H1 (cell line): Measurements from ENCODE around the gene IGFBP4. TPM values are rescaled to one million over a fixed set of nuclear protein-coding genes. Genes with fewer than 3 reads are reported as not detected.

Experiments
- CTCF ChIA-PET: fragments of 300-600 bp; sonication (Branson Sonifier 250); formaldehyde crosslinking; loops from one replicate; lab custom pipeline; 2021; ENCODE audit not compliant: partially characterized antibody; lab: Charles Lee
- POLR2A ChIA-PET: fragments of 300-600 bp; sonication (Branson Sonifier 250); formaldehyde crosslinking; loops from one replicate; lab custom pipeline; 2021; ENCODE audit warnings: inconsistent platforms; ENCODE audit not compliant: partially characterized antibody; lab: Charles Lee
- DNase-seq, 2 experiments: peaks; one replicate each; pipeline versions ENCODE4 v3.0.0 to v3.0.0-alpha.2; 2010 to 2022; ENCODE audit warnings: low spot score in 2 of 2, low read depth in 1 of 2, mixed read lengths in 1 of 2
- FAIRE-seq: peaks from 2 replicates; lab custom pipeline; 2011; peaks lifted over from hg19 to GRCh38; lab: Jason Lieb, UNC
- H2AFZ ChIP-seq: 2 replicates; pipeline ENCODE4 v1.8.1; 2012; ENCODE audit warnings: low read length, inconsistent platforms
- H2AK5ac ChIP-seq: 2 replicates; pipeline ENCODE4 v1.6.1; 2013; ENCODE audit warnings: low read depth, low read length
- H2BK120ac ChIP-seq: replicated peaks from 2 replicates; pipeline ENCODE3; 2013; ENCODE audit warnings: low read depth, low read length, inconsistent platforms
- H2BK12ac ChIP-seq: 2 replicates; pipeline ENCODE4 v1.6.1; 2013; ENCODE audit warnings: low read depth, low read length
- H2BK15ac ChIP-seq: 2 replicates; pipeline ENCODE4 v1.6.1; 2013; ENCODE audit warnings: low read length
- H2BK20ac ChIP-seq: 2 replicates; pipeline ENCODE4 v1.6.1; 2013; ENCODE audit warnings: low read length
- H2BK5ac ChIP-seq: 2 replicates; pipeline ENCODE4 v1.6.1; 2013; ENCODE audit warnings: low read depth, low read length
- H3K14ac ChIP-seq: 2 replicates; pipeline ENCODE4 v1.6.1; 2013; ENCODE audit warnings: inconsistent platforms; ENCODE audit not compliant: insufficient read length
- H3K18ac ChIP-seq: 2 replicates; pipeline ENCODE4 v1.6.1; 2013; ENCODE audit warnings: low read length; ENCODE audit errors: extremely low read depth
- H3K23ac ChIP-seq: 2 replicates; pipeline ENCODE4 v1.6.1; 2013; ENCODE audit warnings: inconsistent platforms; ENCODE audit not compliant: insufficient read length
- H3K23me2 ChIP-seq: 2 replicates; pipeline ENCODE4 v1.6.1; 2013; ENCODE audit warnings: low read depth, low read length
- H3K27ac ChIP-seq: 2 replicates; pipeline ENCODE4 v1.6.1; 2011; ENCODE audit warnings: low read depth, low read length, inconsistent platforms
- H3K27me3 ChIP-seq, 4 experiments: replicated peaks in 1 of 4; 1 replicate in 1 of 4; 2 replicates in 3 of 4; pipeline versions ENCODE4 v1.6.1 to v1.8.1; 2011 to 2013; ENCODE audit warnings: low read length in 3 of 4, mild to moderate bottlenecking in 3 of 4, inconsistent platforms in 2 of 4, mixed read lengths in 2 of 4, moderate library complexity in 1 of 4; ENCODE audit not compliant: control insufficient read depth in 3 of 4, insufficient read depth in 3 of 4; ENCODE audit errors: extremely low read depth in 1 of 4
- H3K36me3 ChIP-seq, 4 experiments: 2 replicates each; pipeline versions ENCODE4 v1.6.1 to v1.8.1; 2011 to 2013; ENCODE audit warnings: mild to moderate bottlenecking in 4 of 4, low read length in 3 of 4, moderate library complexity in 2 of 4, control low read depth in 1 of 4, inconsistent platforms in 1 of 4; ENCODE audit not compliant: insufficient read depth in 4 of 4, control insufficient read depth in 2 of 4
- H3K4ac ChIP-seq: replicated peaks from 2 replicates; pipeline ENCODE3; 2013; ENCODE audit warnings: low read length, low read depth, mixed read lengths, inconsistent platforms; ENCODE audit not compliant: insufficient read length
- H3K4me1 ChIP-seq, 4 experiments: replicated peaks in 1 of 4; 1 replicate in 1 of 4; 2 replicates in 3 of 4; pipeline versions ENCODE4 v1.6.1 to v1.8.1; 2011 to 2013; ENCODE audit warnings: low read length in 3 of 4, inconsistent platforms in 2 of 4, mixed read lengths in 1 of 4; ENCODE audit not compliant: insufficient read depth in 4 of 4, control insufficient read depth in 3 of 4
- H3K4me2 ChIP-seq, 2 experiments: 2 replicates each; pipeline versions ENCODE4 v1.6.1 to v1.8.1; 2011 to 2013; ENCODE audit warnings: low read depth in 2 of 2, low read length in 2 of 2, control low read depth in 1 of 2, inconsistent platforms in 1 of 2, mild to moderate bottlenecking in 1 of 2; ENCODE audit not compliant: insufficient read depth in 1 of 2
- H3K4me3 ChIP-seq, 4 experiments: fragments of 200-600, 300-600 bp in 1 of 4; sonication (generic), shearing (Covaris generic), sonication (Bioruptor Twin) in 1 of 4; 2 replicates each; pipeline versions ENCODE4 v1.5.1 to v1.8.1; 2011 to 2016; ENCODE audit warnings: low read length in 4 of 4, low read depth in 3 of 4, control low read depth in 2 of 4, inconsistent platforms in 2 of 4, mild to moderate bottlenecking in 2 of 4, mixed read lengths in 1 of 4, moderate library complexity in 1 of 4; ENCODE audit not compliant: insufficient read depth in 2 of 4; ENCODE audit errors: extremely low read depth in 1 of 4
- H3K56ac ChIP-seq: replicated peaks from 2 replicates; pipeline ENCODE3; 2013; ENCODE audit warnings: low read depth, mild to moderate bottlenecking, mixed read lengths, low read length, inconsistent platforms; ENCODE audit not compliant: insufficient read length
- H3K79me1 ChIP-seq: 2 replicates; pipeline ENCODE4 v1.6.1; 2013; ENCODE audit warnings: low read depth, low read length, control low read depth
- H3K79me2 ChIP-seq, 2 experiments: 2 replicates each; pipeline versions ENCODE4 v1.6.1 to v1.8.1; 2012 to 2013; ENCODE audit warnings: low read length in 2 of 2, mild to moderate bottlenecking in 2 of 2, inconsistent platforms in 1 of 2; ENCODE audit not compliant: insufficient read depth in 2 of 2, control insufficient read depth in 1 of 2
- H3K9ac ChIP-seq, 4 experiments: replicated peaks in 1 of 4; 1 replicate in 1 of 4; 2 replicates in 3 of 4; pipeline versions ENCODE4 v1.6.1 to v1.8.1; 2011 to 2013; ENCODE audit warnings: low read depth in 3 of 4, low read length in 3 of 4, control low read depth in 2 of 4, mild to moderate bottlenecking in 2 of 4, moderate library complexity in 2 of 4, inconsistent platforms in 1 of 4; ENCODE audit errors: extremely low read depth in 1 of 4
- H3K9me3 ChIP-seq, 2 experiments: 2 replicates each; pipeline versions ENCODE4 v1.6.1 to v1.8.1; 2012 to 2013; ENCODE audit warnings: mild to moderate bottlenecking in 2 of 2, moderate library complexity in 2 of 2, control low read depth in 1 of 2, inconsistent platforms in 1 of 2, low read depth in 1 of 2, low read length in 1 of 2, mixed read lengths in 1 of 2; ENCODE audit not compliant: insufficient read depth in 2 of 2
- H4K20me1 ChIP-seq, 2 experiments: replicated peaks in 1 of 2; 2 replicates each; pipeline versions ENCODE3 to v1.8.1; 2011 to 2013; ENCODE audit warnings: inconsistent platforms in 2 of 2, low read length in 2 of 2, mild to moderate bottlenecking in 1 of 2; ENCODE audit not compliant: insufficient read depth in 2 of 2, control insufficient read depth in 1 of 2
- H4K5ac ChIP-seq: 2 replicates; pipeline ENCODE4 v1.6.1; 2013; ENCODE audit warnings: low read length, low read depth, mixed read lengths, inconsistent platforms; ENCODE audit not compliant: insufficient read length
- H4K8ac ChIP-seq: 2 replicates; pipeline ENCODE4 v1.8.0; 2013; ENCODE audit warnings: mild to moderate bottlenecking, moderate library complexity, low read length, inconsistent platforms; ENCODE audit not compliant: insufficient read depth; ENCODE audit errors: extremely low read depth
- H4K91ac ChIP-seq: replicated peaks from 2 replicates; pipeline ENCODE3; 2013; ENCODE audit warnings: low read length, mixed read lengths, inconsistent platforms; ENCODE audit not compliant: insufficient read length
- BCL11A ChIP-seq, 2 experiments: IDR thresholded peaks; one replicate each; pipeline ENCODE4 v1.6.1; 2011; ENCODE audit warnings: low read depth in 2 of 2, low read length in 2 of 2, mild to moderate bottlenecking in 2 of 2
- CTBP2 ChIP-seq: IDR thresholded peaks from 2 replicates; pipeline ENCODE4 v1.7.0; 2011; ENCODE audit warnings: borderline replicate concordance, mild to moderate bottlenecking, moderate library complexity, mixed read lengths, low read length; ENCODE audit not compliant: insufficient read depth, insufficient read length
- HDAC2 ChIP-seq, 2 experiments: fragments of 300-600 bp in 1 of 2; sonication (generic) in 1 of 2; IDR thresholded peaks; 2 replicates each; pipeline ENCODE4 v1.6.1; 2011 to 2012; ENCODE audit warnings: low read depth in 2 of 2, low read length in 2 of 2, mild to moderate bottlenecking in 2 of 2, moderate library complexity in 2 of 2, borderline replicate concordance in 1 of 2, inconsistent platforms in 1 of 2
- MAX ChIP-seq: IDR thresholded peaks from 2 replicates; pipeline ENCODE4 v1.6.1; 2012; ENCODE audit warnings: inconsistent platforms
- NRF1 ChIP-seq: IDR thresholded peaks from 2 replicates; pipeline ENCODE4 v1.6.1; 2011; ENCODE audit warnings: mild to moderate bottlenecking, low read depth, low read length, improper control_type of control experiment
- RXRA ChIP-seq: IDR thresholded peaks from 2 replicates; pipeline ENCODE4 v1.6.1; 2011; ENCODE audit warnings: low read depth, mild to moderate bottlenecking, low read length, moderate library complexity; ENCODE audit not compliant: insufficient read depth
- SIRT6 ChIP-seq: IDR thresholded peaks from one replicate; pipeline ENCODE4 v1.7.1; 2012; ENCODE audit warnings: low read length, inconsistent platforms
- USF2 ChIP-seq: IDR thresholded peaks from 2 replicates; pipeline ENCODE4 v1.6.1; 2011; ENCODE audit warnings: low read length, improper control_type of control experiment
- WGBS, 2 experiments: shearing (Covaris generic) in 1 of 2; methylation state at CpG; one replicate each; pipeline versions ENCODE4 v1.1.6 to v1.1.7; 2013 to 2015; ENCODE audit warnings: low lambda C conversion rate in 2 of 2, mixed read lengths in 2 of 2, inconsistent platforms in 1 of 2, low coverage in 1 of 2, missing lambda C conversion rate in 1 of 2; ENCODE audit not compliant: insufficient replicate concordance in 2 of 2, insufficient coverage in 1 of 2, insufficient read length in 1 of 2; ENCODE audit errors: extremely low coverage in 1 of 2, missing lambda C conversion rate in 1 of 2; 5-methylcytosine and 5-hydroxymethylcytosine counted together
- polyA plus RNA-seq, 7 experiments: library from polyadenylated mRNA; depleted of rRNA in 3 of 7; stranded (reverse) in 5 of 7; unstranded in 2 of 7; fragments of >200 nt in 5 of 7; fragments of 200-250 nt in 2 of 7; gene quantifications; 1 replicate in 5 of 7; 2 replicates in 1 of 7; 4 replicates in 1 of 7; pipeline versions ENCODE4 v1.2.1 to v1.2.3, GENCODE V29; 2011 to 2013; ENCODE audit warnings: missing spikeins in 2 of 7, mixed read lengths in 2 of 7
- total RNA-seq: library from RNA; stranded (reverse); fragmentation: NEBNext Ultra II Directional; extraction: Animal tissue kit (Norgen Biotek cat#: 25700); gene quantifications from 2 replicates; pipeline ENCODE4 v1.2.1, GENCODE V29; 2021

The IGFBP4 gene
- total and polyA plus RNA-seq, 2 of the 8 experiments (the other 6 are each of a cell fraction or from before 2014, with no cell fraction given), result 85.5 to 105 TPM

GRCh38 chr17:40485851-40486521 lies 42.7 kb downstream of the IGFBP4 start:
- H3K23ac ChIP-seq, result no peak overlapping the region
- 0 out of 2 replicates have a peak overlapping the region, but pooled peaks have one; percentile 50 for H2BK15ac ChIP-seq
- H2AK5ac ChIP-seq, result no peak overlapping the region
- DNase-seq (no peak), FAIRE-seq (no peak)
- no peak overlapping the region for H3K56ac ChIP-seq
- H3K18ac ChIP-seq, result no peak overlapping the region
- no peaks in the 10 kb centered on the region for H3K79me2 ChIP-seq
- no peak overlapping the region for H4K91ac ChIP-seq
- CTCF ChIA-PET, result interaction anchor here (0.8 to 5.0 kb wide), 7 partner anchors 10 to 129 kb away, joined by 3 to 52 read pairs (median 3); no protein-coding TSS in a partner anchor
- WGBS, 2 experiments, result 83% methylated on average over 17 of the region's 17 CpGs; no CpG with 5 or more reads in 1 of the 2 experiments
- POLR2A ChIA-PET, result interaction anchor here (0.8 to 1.3 kb wide), 3 partner anchors 39 to 75 kb away, joined by 3 to 4 read pairs (median 4); no protein-coding TSS in a partner anchor
- no peak overlapping the region for H2BK5ac ChIP-seq
- H3K27me3 ChIP-seq, result no peaks in the 10 kb centered on the region; a peak in 2 of 7 replicates
- H3K23me2 ChIP-seq, result no peaks in the 10 kb centered on the region; the same call in 1 of the 2 replicates
- no peak overlapping the region for H3K4ac ChIP-seq
- H3K27ac ChIP-seq, result no peak overlapping the region
- H2BK20ac ChIP-seq, result peak overlapping the region; percentile 74; the same call in 1 of the 2 replicates
- H4K8ac ChIP-seq, result peak overlapping the region; percentile 73
- peaks cover 5 to 29% (median 21%) of the 10 kb centered on the region in 4 experiments for H3K4me1 ChIP-seq
- no peaks in the 10 kb centered on the region for H3K9me3 ChIP-seq
- no peak overlapping the region for H4K5ac ChIP-seq
- H3K14ac ChIP-seq, result no peak overlapping the region
- no peak overlapping the region for H3K4me2 ChIP-seq
- H3K36me3 ChIP-seq, result no peaks in the 10 kb centered on the region
- no peak overlapping the region for H2BK12ac ChIP-seq
- no peak overlapping the region for H3K9ac ChIP-seq
- no peak overlapping the region for H3K4me3 ChIP-seq
- H4K20me1 ChIP-seq, result no peaks in the 10 kb centered on the region
- no peaks in the 10 kb centered on the region for H3K79me1 ChIP-seq
- no peak overlapping the region for H2AFZ ChIP-seq
- no peak overlapping the region for H2BK120ac ChIP-seq
- TF ChIP-seq SIRT6 (no peak), CTBP2 (no peak), NRF1 (no peak), USF2 (no peak), HDAC2 (IDR thresholded peaks at IDR 0.05; ENCODE audit: borderline replicate concordance in 1 of 2, low read depth in 2 of 2, low read length in 2 of 2) (no peak), BCL11A (IDR thresholded peaks at IDR 0.05; ENCODE audit: low read depth in 2 of 2, low read length in 2 of 2) (no peak), RXRA (no peak), MAX (no peak)
